Thyroid gland (tissue), 4 donors: ENCODE measurements around the gene HBG1.

Source experiments
- CTCF ChIP-seq, 6 experiments: fragments of 200-600 bp in 3 of 6; fragments of 450-650 bp in 3 of 6; sonication (generic) in 3 of 6; IDR thresholded peaks; one replicate each; pipeline ENCODE4 v1.5.1; 2016 to 2019; ENCODE audit warnings: antibody characterized with exemption in 6 of 6, mild to moderate bottlenecking in 2 of 6, inconsistent platforms in 1 of 6, moderate library complexity in 1 of 6
- POLR2A ChIP-seq, 2 donors: fragments of 450-650 bp; IDR thresholded peaks; one replicate each; pipeline ENCODE4 v1.6.1; 2017; ENCODE audit warnings: antibody characterized with exemption in 2 of 2, mild to moderate bottlenecking in 2 of 2, moderate library complexity in 1 of 2

GRCh38 chr11:5223146-5223545 is 26.5 kb downstream of the HBG1 start:
- TF ChIP-seq POLR2A (IDR thresholded peaks at IDR 0.05) (no peak), CTCF (IDR thresholded peaks at IDR 0.05) (no peak)
